H9 (cell line): Measurements from ENCODE around the gene HYDIN. TPM values are rescaled to one million over a fixed set of nuclear protein-coding genes. Genes with fewer than 3 reads are reported as not detected.

ENCODE experiments used
- DNase-seq: peaks from one replicate; pipeline ENCODE4 v3.0.0-alpha.2; 2017
- H2AFZ ChIP-seq: one replicate; pipeline ENCODE4 v1.6.1; 2013; ENCODE audit warnings: mild to moderate bottlenecking, low read length, control low read depth, moderate library complexity
- H2AK5ac ChIP-seq: 2 replicates; pipeline ENCODE4 v1.6.1; 2013; ENCODE audit warnings: low read length, control low read depth, mixed read lengths; ENCODE audit not compliant: insufficient read length
- H2BK120ac ChIP-seq: one replicate; pipeline ENCODE4 v1.6.1; 2013; ENCODE audit warnings: low read depth, mild to moderate bottlenecking, low read length, control low read depth, inconsistent platforms; ENCODE audit not compliant: poor library complexity, severe bottlenecking
- H2BK12ac ChIP-seq: 2 replicates; pipeline ENCODE4 v1.6.1; 2013; ENCODE audit warnings: low read length, control low read depth, mixed read lengths, low read depth; ENCODE audit not compliant: insufficient read length
- H2BK15ac ChIP-seq: 2 replicates; pipeline ENCODE4 v1.6.1; 2013; ENCODE audit warnings: low read depth, low read length, control low read depth
- H2BK20ac ChIP-seq: one replicate; pipeline ENCODE4 v1.6.1; 2013; ENCODE audit warnings: low read depth, mild to moderate bottlenecking, low read length, control low read depth, inconsistent platforms; ENCODE audit not compliant: poor library complexity, severe bottlenecking
- H2BK5ac ChIP-seq: 2 replicates; pipeline ENCODE4 v1.6.1; 2013; ENCODE audit warnings: low read length, control low read depth, mixed read lengths; ENCODE audit not compliant: insufficient read length
- H3K14ac ChIP-seq: 2 replicates; pipeline ENCODE4 v1.6.1; 2013; ENCODE audit warnings: low read length, control low read depth; ENCODE audit not compliant: insufficient read depth
- H3K18ac ChIP-seq: 2 replicates; pipeline ENCODE4 v1.6.1; 2013; ENCODE audit warnings: low read depth, mild to moderate bottlenecking, mixed read lengths, low read length, control low read depth; ENCODE audit not compliant: insufficient read length
- H3K23ac ChIP-seq: 2 replicates; pipeline ENCODE4 v1.6.1; 2013; ENCODE audit warnings: low read length, control low read depth, mixed read lengths, low read depth; ENCODE audit not compliant: insufficient read length
- H3K23me2 ChIP-seq: 2 replicates; pipeline ENCODE4 v1.6.1; 2013; ENCODE audit warnings: low read depth, mild to moderate bottlenecking, mixed read lengths, low read length, control low read depth; ENCODE audit not compliant: insufficient read length, poor library complexity, severe bottlenecking
- H3K27ac ChIP-seq: 2 replicates; pipeline ENCODE4 v1.5.1; 2013; ENCODE audit warnings: low read length, control low read depth, mixed read lengths, low read depth; ENCODE audit not compliant: insufficient read length
- H3K27me3 ChIP-seq: 2 replicates; pipeline ENCODE4 v1.6.1; 2013; ENCODE audit warnings: low read length, control low read depth, inconsistent platforms; ENCODE audit not compliant: insufficient read depth
- H3K4ac ChIP-seq: 2 replicates; pipeline ENCODE4 v1.6.1; 2013; ENCODE audit warnings: low read depth, mild to moderate bottlenecking, control low read depth, inconsistent platforms, low read length, moderate library complexity
- H3K4me1 ChIP-seq: 2 replicates; pipeline ENCODE4 v1.6.1; 2013; ENCODE audit warnings: low read length, control low read depth, inconsistent platforms; ENCODE audit not compliant: insufficient read depth
- H3K4me2 ChIP-seq: 2 replicates; pipeline ENCODE4 v1.6.1; 2013; ENCODE audit warnings: low read length, control low read depth, mixed read lengths; ENCODE audit not compliant: insufficient read length, insufficient read depth
- H3K56ac ChIP-seq: 2 replicates; pipeline ENCODE4 v1.6.1; 2013; ENCODE audit warnings: low read depth, mild to moderate bottlenecking, mixed read lengths, low read length, control low read depth; ENCODE audit not compliant: insufficient read length
- H3K79me1 ChIP-seq: 2 replicates; pipeline ENCODE4 v1.6.1; 2013; ENCODE audit warnings: low read depth, mild to moderate bottlenecking, moderate library complexity, low read length, control low read depth, inconsistent platforms; ENCODE audit not compliant: insufficient read depth, poor library complexity, severe bottlenecking
- H3K79me2 ChIP-seq: 2 replicates; pipeline ENCODE4 v1.6.1; 2013; ENCODE audit warnings: low read length, control low read depth, inconsistent platforms; ENCODE audit not compliant: insufficient read depth
- H3K9ac ChIP-seq: 2 replicates; pipeline ENCODE4 v1.6.1; 2013; ENCODE audit warnings: low read length, control low read depth, mixed read lengths; ENCODE audit not compliant: insufficient read length; ENCODE audit errors: extremely low read depth
- H3K9me3 ChIP-seq: one replicate; pipeline ENCODE4 v1.6.1; 2013; ENCODE audit warnings: low read depth, low read length, inconsistent platforms; ENCODE audit not compliant: control insufficient read depth
- H3T11ph ChIP-seq: one replicate; pipeline ENCODE4 v1.6.1; 2013; ENCODE audit warnings: mild to moderate bottlenecking, low read length, control low read depth, inconsistent platforms
- H4K20me1 ChIP-seq: one replicate; pipeline ENCODE4 v1.6.1; 2013; ENCODE audit not compliant: control insufficient read depth, insufficient read length, insufficient read depth
- H4K5ac ChIP-seq: 2 replicates; pipeline ENCODE4 v1.6.1; 2013; ENCODE audit warnings: low read depth, mild to moderate bottlenecking, mixed read lengths, low read length, control low read depth; ENCODE audit not compliant: insufficient read length
- H4K8ac ChIP-seq: replicated peaks from 2 replicates; pipeline ENCODE4 v1.6.1; 2013; ENCODE audit warnings: low read length, control low read depth, mixed read lengths, low read depth; ENCODE audit not compliant: insufficient read length
- H4K91ac ChIP-seq: 2 replicates; pipeline ENCODE4 v1.6.1; 2013; ENCODE audit warnings: low read depth, mild to moderate bottlenecking, moderate library complexity, mixed read lengths, low read length, control low read depth; ENCODE audit not compliant: insufficient read length
- H3K27ac Mint-ChIP-seq, 3 experiments: 2 replicates in 2 of 3; 3 replicates in 1 of 3; pipeline ENCODE4 v1.8.0; 2020 to 2021; ENCODE audit warnings: mixed read lengths in 3 of 3, mild to moderate bottlenecking in 1 of 3, moderate library complexity in 1 of 3
- H3K27me3 Mint-ChIP-seq: 2 replicates; pipeline ENCODE4 v1.8.0; 2021; ENCODE audit warnings: low read depth, mild to moderate bottlenecking, moderate library complexity, mixed read lengths
- H3K36me3 Mint-ChIP-seq, 3 experiments: 2 replicates in 2 of 3; 3 replicates in 1 of 3; pipeline ENCODE4 v1.8.0; 2020 to 2021; ENCODE audit warnings: low read depth in 3 of 3, mixed read lengths in 3 of 3; ENCODE audit not compliant: insufficient read depth in 1 of 3
- H3K4me1 Mint-ChIP-seq, 2 experiments: 2 replicates each; pipeline ENCODE4 v1.8.0; 2020; ENCODE audit warnings: mixed read lengths in 2 of 2
- H3K4me3 Mint-ChIP-seq, 2 experiments: 2 replicates in 1 of 2; 3 replicates in 1 of 2; pipeline ENCODE4 v1.8.0; 2020 to 2021; ENCODE audit warnings: mild to moderate bottlenecking in 2 of 2, mixed read lengths in 2 of 2, moderate library complexity in 1 of 2
- H3K9me3 Mint-ChIP-seq, 2 experiments: 2 replicates in 1 of 2; 3 replicates in 1 of 2; pipeline ENCODE4 v1.8.0; 2020; ENCODE audit warnings: mild to moderate bottlenecking in 2 of 2, mixed read lengths in 2 of 2, moderate library complexity in 1 of 2
- CTCF ChIP-seq: fragments of 200-600 bp; sonication (generic); conservative IDR thresholded peaks from 3 replicates; pipeline ENCODE4 v1.8.0; 2021; ENCODE audit warnings: antibody characterized with exemption, mild to moderate bottlenecking
- WGBS: extraction: QIAGEN DNeasy Blood & Tissue Kit; methylation state at CpG from one replicate; pipeline ENCODE4 v1.1.7; 2013; ENCODE audit warnings: missing lambda C conversion rate, low lambda C conversion rate, mixed read lengths; ENCODE audit not compliant: insufficient read length; ENCODE audit errors: extremely low coverage; 5-methylcytosine and 5-hydroxymethylcytosine counted together
- total RNA-seq: library from RNA; stranded (reverse); gene quantifications from 2 replicates; pipeline ENCODE4 v1.2.1, GENCODE V29; 2021

Gene HYDIN
- total RNA-seq, 1 experiment from 2014 or later, result 1.7 TPM

- Histone ChIP-seq H2BK15ac (no peak overlapping the region), H3K23me2 (no peaks in the 10 kb centered on the region), H3K9me3 (no peaks in the 10 kb centered on the region), H3K4me1 (no peaks in the 10 kb centered on the region), H3K27ac (no peak overlapping the region), H3K18ac (no peak overlapping the region), H3K23ac (no peak overlapping the region), H4K8ac (no peak overlapping the region), H3K79me2 (no peaks in the 10 kb centered on the region), H3K4me2 (no peak overlapping the region), H3K4ac (no peak overlapping the region), H3K27me3 (no peaks in the 10 kb centered on the region), H2BK12ac (no peak overlapping the region), H3T11ph (no peak overlapping the region), H2BK5ac (no peak overlapping the region), H4K91ac (no peak overlapping the region), H3K56ac (no peak overlapping the region), H2BK20ac (no peak overlapping the region), H2AK5ac (no peak overlapping the region), H3K79me1 (no peaks in the 10 kb centered on the region), H3K14ac (no peak overlapping the region), H2BK120ac (no peak overlapping the region), H4K5ac (no peak overlapping the region), H2AFZ (no peak overlapping the region), H3K9ac (no peak overlapping the region), H4K20me1 (peaks cover 2% of the 10 kb centered on the region)
- H3K27ac Mint-ChIP-seq, result no peak overlapping the region
- H3K4me3 Mint-ChIP-seq, result no peak overlapping the region
- peaks cover 12% of the 10 kb centered on the region in 2 experiments for H3K4me1 Mint-ChIP-seq
- no peaks in the 10 kb centered on the region for H3K27me3 Mint-ChIP-seq
- WGBS, result no CpG with 5 or more reads among the region's 19 CpGs
- peaks cover 32 to 52% (median 43%) of the 10 kb centered on the region in 3 experiments for H3K36me3 Mint-ChIP-seq
- peak; percentile 16 for DNase-seq
- no peak for TF ChIP-seq CTCF
- no peaks in the 10 kb centered on the region; a peak in 2 of 5 replicates for H3K9me3 Mint-ChIP-seq
Measured at GRCh38 chr16:70786020-70786755, 444.3 kb downstream of the HYDIN start.
